Endothelial cell of umbilical vein (primary cell): Measurements from ENCODE around the gene ATP13A4.

Source experiments
- CTCF ChIP-seq, 2 donors: IDR thresholded peaks; 1 replicate in 1 of 2; 2 replicates in 1 of 2; pipeline ENCODE4 v1.5.1; 2011; ENCODE audit warnings: low read length in 2 of 2, mild to moderate bottlenecking in 2 of 2, moderate library complexity in 2 of 2, control low read depth in 1 of 2, inconsistent platforms in 1 of 2, low read depth in 1 of 2; ENCODE audit not compliant: insufficient read depth in 1 of 2; ENCODE audit errors: extremely low read depth in 1 of 2
- EZH2 ChIP-seq: IDR thresholded peaks from 2 replicates; pipeline ENCODE4 v1.6.1; 2012; ENCODE audit warnings: borderline replicate concordance, low read depth, mild to moderate bottlenecking, moderate library complexity, low read length, inconsistent platforms; ENCODE audit not compliant: severe bottlenecking
- POLR2A ChIP-seq: IDR thresholded peaks from 2 replicates; pipeline ENCODE4 v1.6.1; 2012; ENCODE audit warnings: low read depth, mild to moderate bottlenecking, control low read depth, low read length
- POLR2AphosphoS5 ChIP-seq: IDR thresholded peaks from 2 replicates; pipeline ENCODE4 v1.6.1; 2012; ENCODE audit warnings: low read depth, mild to moderate bottlenecking, control low read depth, low read length, moderate library complexity; ENCODE audit not compliant: insufficient read depth

GRCh38 chr3:193388361-193388760 lies 166.3 kb downstream of the ATP13A4 start:
- TF ChIP-seq POLR2AphosphoS5 (no peak), EZH2 (no peak), CTCF (IDR thresholded peaks at IDR 0.05; ENCODE audit: extremely low read depth in 1 of 2, insufficient read depth in 1 of 2, low read depth in 1 of 2, low read length in 2 of 2) (no peak), POLR2A (no peak)
